ENCODE measurements around the gene TTC21B. TPM values are rescaled to one million over a fixed set of nuclear protein-coding genes. Genes with fewer than 3 reads are reported as not detected.

TTC21B gene
- total and polyA plus RNA-seq, 2 of the 8 experiments (the other 6 are each of a cell fraction or from before 2014, with no cell fraction given) = 6.9 to 20.8 TPM

DNA sequence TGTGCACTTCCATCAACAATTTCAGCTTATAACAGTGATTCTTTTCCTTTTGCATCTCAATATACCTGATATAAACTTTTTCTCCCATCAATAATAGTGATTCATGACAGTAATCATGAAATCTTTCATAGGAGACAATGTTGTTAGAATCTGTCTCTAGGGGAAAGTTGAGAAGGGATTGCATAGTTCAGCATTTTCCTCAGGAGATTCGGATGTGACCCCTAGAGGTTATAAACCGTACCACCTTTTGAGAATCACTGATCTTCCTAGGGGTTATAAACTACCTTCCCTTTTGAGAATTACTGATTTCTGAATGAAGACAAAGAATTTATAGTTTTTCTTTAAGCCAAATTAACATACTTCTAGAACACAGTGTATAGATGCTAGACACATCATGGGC, 106.6 kb downstream of the TTC21B start:
- POLR2A ChIA-PET (ENCODE audit: partially characterized antibody) = interaction anchor here (0.6 kb wide), 1 partner anchor 99 kb away, joined by 3 read pairs; no protein-coding TSS in a partner anchor
- 52% methylated on average over 2 of the region's 2 CpGs; no CpG with 5 or more reads in 1 of the 2 experiments for WGBS, 2 experiments (ENCODE audit: extremely low coverage in 1 of 2, insufficient coverage in 1 of 2, insufficient read length in 1 of 2, insufficient replicate concordance in 2 of 2, low coverage in 1 of 2, low lambda C conversion rate in 2 of 2, missing lambda C conversion rate in 1 of 2)
- Histone ChIP-seq H4K91ac (replicated peaks; ENCODE audit: insufficient read length, low read length) (no peak overlapping the region), H4K20me1 (replicated peaks in 1 of 2; ENCODE audit: control insufficient read depth in 1 of 2, insufficient read depth in 2 of 2, low read length in 2 of 2) (no peaks in the 10 kb centered on the region), H3K9ac (replicated peaks in 1 of 4; ENCODE audit: extremely low read depth in 1 of 4, low read depth in 3 of 4, low read length in 3 of 4) (no peak overlapping the region), H3K56ac (replicated peaks; ENCODE audit: insufficient read length, low read depth, low read length) (no peak overlapping the region), H2BK20ac (ENCODE audit: low read length) (no peak overlapping the region), H3K4me3 (ENCODE audit: extremely low read depth in 1 of 4, insufficient read depth in 2 of 4, low read depth in 3 of 4, low read length in 4 of 4) (no peak overlapping the region), H2BK5ac (ENCODE audit: low read depth, low read length) (no peak overlapping the region), H3K14ac (ENCODE audit: insufficient read length) (no peak overlapping the region), H3K4me2 (ENCODE audit: insufficient read depth in 1 of 2, low read depth in 2 of 2, low read length in 2 of 2) (no peak overlapping the region), H4K8ac (ENCODE audit: extremely low read depth, insufficient read depth, low read length) (no peak overlapping the region), H3K36me3 (ENCODE audit: control insufficient read depth in 2 of 4, insufficient read depth in 4 of 4, low read length in 3 of 4) (no peaks in the 10 kb centered on the region), H2BK12ac (ENCODE audit: low read depth, low read length) (no peak overlapping the region), H2AK5ac (ENCODE audit: low read depth, low read length) (no peak overlapping the region), H3K79me2 (ENCODE audit: control insufficient read depth in 1 of 2, insufficient read depth in 2 of 2, low read length in 2 of 2) (no peaks in the 10 kb centered on the region), H4K5ac (ENCODE audit: insufficient read length, low read depth, low read length) (no peak overlapping the region), H3K9me3 (ENCODE audit: insufficient read depth in 2 of 2, low read depth in 1 of 2, low read length in 1 of 2) (no peaks in the 10 kb centered on the region), H2AFZ (ENCODE audit: low read length) (no peak overlapping the region), H2BK15ac (ENCODE audit: low read length) (no peak overlapping the region), H3K18ac (ENCODE audit: extremely low read depth, low read length) (no peak overlapping the region), H3K23me2 (ENCODE audit: low read depth, low read length) (no peaks in the 10 kb centered on the region), H3K27me3 (replicated peaks in 1 of 4; ENCODE audit: control insufficient read depth in 3 of 4, extremely low read depth in 1 of 4, insufficient read depth in 3 of 4, low read length in 3 of 4) (peaks cover 0 to 1% (median 0%) of the 10 kb centered on the region in 4 experiments; a peak in 1 of 7 replicates), H3K27ac (ENCODE audit: low read depth, low read length) (no peak overlapping the region), H3K4ac (replicated peaks; ENCODE audit: insufficient read length, low read depth, low read length) (no peak overlapping the region), H3K23ac (ENCODE audit: insufficient read length) (no peak overlapping the region), H3K79me1 (ENCODE audit: low read depth, low read length) (no peaks in the 10 kb centered on the region), H2BK120ac (replicated peaks; ENCODE audit: low read depth, low read length) (no peak overlapping the region), H3K4me1 (replicated peaks in 1 of 4; ENCODE audit: control insufficient read depth in 3 of 4, insufficient read depth in 4 of 4, low read length in 3 of 4) (peaks cover 0 to 9% (median 5%) of the 10 kb centered on the region in 4 experiments; a peak in 4 of 7 replicates)
- DNase-seq (ENCODE audit: low read depth in 1 of 2, low spot score in 2 of 2) (no peak), FAIRE-seq (peak; percentile 72)
- CTCF ChIA-PET (ENCODE audit: partially characterized antibody) = interaction anchor here (0.5 to 2.4 kb wide), 26 partner anchors 9 to 507 kb away, joined by 3 to 14 read pairs (median 4); no protein-coding TSS in a partner anchor
- TF ChIP-seq MAX (IDR thresholded peaks at IDR 0.05) (no peak), RNF2 (IDR thresholded peaks at IDR 0.05; ENCODE audit: borderline replicate concordance, low read depth, low read length, missing control alignments, poor library complexity, severe bottlenecking) (no peak), GABPA (IDR thresholded peaks at IDR 0.05; ENCODE audit: borderline replicate concordance, insufficient read depth, low read length) (no peak), MAFK (IDR thresholded peaks at IDR 0.05; ENCODE audit: low read depth, low read length) (peak; percentile 90), KDM1A (IDR thresholded peaks at IDR 0.05; ENCODE audit: borderline replicate concordance, low read length) (no peak), RBBP5 (IDR thresholded peaks at IDR 0.05; ENCODE audit: borderline replicate concordance, low read depth, low read length) (no peak), CTCF (IDR thresholded peaks at IDR 0.05; ENCODE audit: control extremely low read depth in 1 of 3, insufficient read depth in 1 of 3, low read depth in 1 of 3, low read length in 3 of 3) (peak in 2 of 3 experiments; percentile 13 to 57; a peak in 2 of 4 replicates), RAD21 (IDR thresholded peaks at IDR 0.05 in 1 of 2, conservative IDR thresholded peaks at IDR 0.05 in 1 of 2; ENCODE audit: low read depth in 2 of 2, low read length in 2 of 2) (peak; percentile 42 to 52; a peak in 3 of 4 replicates), TAF1 (IDR thresholded peaks at IDR 0.05; ENCODE audit: low read depth, low read length) (no peak), BACH1 (IDR thresholded peaks at IDR 0.05; ENCODE audit: low read length) (no peak)
